Left ventricle myocardium inferior (tissue), 1 donor: ENCODE results near the gene DPP6. TPM values are rescaled to one million over a fixed set of nuclear protein-coding genes. Genes with fewer than 3 reads are reported as not detected.
"Not testable (repeated sequence)": the region's sequence is repeated elsewhere in the genome, so short reads cannot be mapped to it uniquely, and the experiment has no call there.

Source experiments
- DNase-seq: peaks from one replicate; pipeline ENCODE4 v3.0.0-alpha.2; 2020
- H3K27ac ChIP-seq: fragments of 200-600 bp; replicated peaks from 2 replicates; pipeline ENCODE4 v1.8.0; 2021
- H3K27me3 ChIP-seq: fragments of 200-600 bp; 2 replicates; pipeline ENCODE4 v1.8.0; 2021; ENCODE audit warnings: low read depth
- H3K36me3 ChIP-seq: fragments of 200-600 bp; 2 replicates; pipeline ENCODE4 v1.8.0; 2021
- H3K4me1 ChIP-seq: fragments of 200-600 bp; 2 replicates; pipeline ENCODE4 v1.8.0; 2021
- H3K4me3 ChIP-seq: fragments of 200-600 bp; 2 replicates; pipeline ENCODE4 v1.8.0; 2021; ENCODE audit warnings: mild to moderate bottlenecking, moderate library complexity
- H3K9me3 ChIP-seq: fragments of 200-600 bp; replicated peaks from 2 replicates; pipeline ENCODE4 v1.8.0; 2021
- intact Hi-C: fragments of 100-400 bp; cut with micrococcal nuclease; formaldehyde crosslinking; loops from one replicate; pipeline ENCODE4 v1.11.0; 2022
- total RNA-seq: library from RNA; stranded (reverse); fragmentation: NEBNext Ultra II Directional; extraction: Animal tissue kit (Norgen Biotek cat#: 25700); gene quantifications from one replicate; pipeline ENCODE4 v1.2.1, GENCODE V29; 2021
- donor health status: DM: no; HTN: yes; CAD: no; lungs with severe emphysema.

DPP6 gene
- total RNA-seq, 1 donor from 2014 or later: 0.25 TPM

DNA sequence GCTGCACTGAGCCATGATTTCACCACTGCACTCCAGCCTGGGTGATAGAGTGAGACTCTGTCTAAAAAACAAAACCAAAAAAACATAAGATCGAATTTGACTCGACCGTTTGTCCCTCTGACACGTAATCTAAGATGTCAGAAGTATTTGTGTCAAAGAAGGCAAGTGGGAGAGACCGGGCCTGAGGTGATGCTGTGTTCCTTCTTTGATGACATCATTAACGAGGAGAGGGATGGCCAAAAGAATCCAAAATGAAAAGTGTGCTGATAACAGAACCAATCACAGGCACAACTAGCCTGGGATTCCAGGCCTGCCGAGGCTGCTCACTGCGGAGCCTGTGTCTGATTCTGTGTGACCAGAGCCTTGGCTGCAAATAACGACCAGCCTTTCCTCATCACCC lies 52.9 kb downstream of the DPP6 start:
- H3K27ac ChIP-seq, DNase-seq, H3K4me1 ChIP-seq, H3K27me3 ChIP-seq, H3K36me3 ChIP-seq, H3K9me3 ChIP-seq, H3K4me3 ChIP-seq, intact Hi-C loops: not testable (repeated sequence)

DNA sequence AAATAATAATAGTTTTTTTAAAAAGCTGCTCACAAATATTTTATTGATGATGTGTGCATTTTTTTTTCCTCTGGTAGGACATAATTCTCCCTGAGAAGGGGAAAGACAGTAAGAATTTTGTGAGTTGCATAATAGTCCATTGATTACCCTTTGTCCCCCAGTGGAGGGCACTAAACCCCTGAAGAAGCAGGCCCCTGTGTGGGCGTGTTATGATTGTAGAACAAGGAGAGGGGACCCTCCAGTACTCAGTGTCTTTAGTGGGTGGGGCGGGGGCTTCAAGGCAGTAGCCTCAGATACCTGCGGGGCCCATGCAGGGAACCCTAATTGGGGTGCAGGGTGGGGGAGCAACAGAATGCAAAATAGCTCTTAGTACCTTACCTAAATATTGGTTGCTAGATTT lies 57.4 kb downstream of the DPP6 start:
- DNase-seq, H3K27me3 ChIP-seq, H3K4me3 ChIP-seq, intact Hi-C loops, H3K27ac ChIP-seq, H3K36me3 ChIP-seq, H3K4me1 ChIP-seq, H3K9me3 ChIP-seq: not testable (repeated sequence)

DNA sequence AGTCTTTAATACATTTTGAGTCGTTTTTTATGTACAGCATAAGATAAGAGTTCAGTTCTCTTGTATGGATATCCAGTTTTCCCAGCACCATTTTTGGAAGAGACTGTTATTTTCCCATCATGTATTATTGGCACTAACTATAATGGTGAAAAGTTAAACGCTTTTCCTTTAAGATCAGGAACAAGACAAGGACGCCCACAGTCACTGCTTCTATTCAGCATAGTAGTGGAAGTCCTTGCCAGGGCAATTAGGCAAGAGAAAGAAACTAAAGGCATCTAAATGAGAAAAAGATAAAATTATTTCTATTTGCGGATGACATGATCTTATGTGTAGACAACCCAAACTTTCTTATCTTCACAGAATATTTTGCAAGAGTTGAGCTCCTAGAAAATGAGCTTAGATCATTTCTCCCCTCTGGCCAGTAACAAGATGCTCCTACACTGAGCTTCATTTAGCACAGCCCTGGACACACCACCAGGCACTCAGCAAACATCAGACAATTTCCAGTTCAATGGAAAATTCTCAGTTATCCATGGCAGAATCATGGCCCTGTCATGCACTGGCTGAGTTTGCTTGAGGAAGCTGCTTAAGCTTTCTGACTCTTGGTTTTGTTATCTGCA lies 61.6 kb downstream of the DPP6 start:
- H3K9me3 ChIP-seq, DNase-seq, H3K27ac ChIP-seq, H3K4me1 ChIP-seq, H3K36me3 ChIP-seq, intact Hi-C loops, H3K4me3 ChIP-seq, H3K27me3 ChIP-seq: not testable (repeated sequence)

DNA sequence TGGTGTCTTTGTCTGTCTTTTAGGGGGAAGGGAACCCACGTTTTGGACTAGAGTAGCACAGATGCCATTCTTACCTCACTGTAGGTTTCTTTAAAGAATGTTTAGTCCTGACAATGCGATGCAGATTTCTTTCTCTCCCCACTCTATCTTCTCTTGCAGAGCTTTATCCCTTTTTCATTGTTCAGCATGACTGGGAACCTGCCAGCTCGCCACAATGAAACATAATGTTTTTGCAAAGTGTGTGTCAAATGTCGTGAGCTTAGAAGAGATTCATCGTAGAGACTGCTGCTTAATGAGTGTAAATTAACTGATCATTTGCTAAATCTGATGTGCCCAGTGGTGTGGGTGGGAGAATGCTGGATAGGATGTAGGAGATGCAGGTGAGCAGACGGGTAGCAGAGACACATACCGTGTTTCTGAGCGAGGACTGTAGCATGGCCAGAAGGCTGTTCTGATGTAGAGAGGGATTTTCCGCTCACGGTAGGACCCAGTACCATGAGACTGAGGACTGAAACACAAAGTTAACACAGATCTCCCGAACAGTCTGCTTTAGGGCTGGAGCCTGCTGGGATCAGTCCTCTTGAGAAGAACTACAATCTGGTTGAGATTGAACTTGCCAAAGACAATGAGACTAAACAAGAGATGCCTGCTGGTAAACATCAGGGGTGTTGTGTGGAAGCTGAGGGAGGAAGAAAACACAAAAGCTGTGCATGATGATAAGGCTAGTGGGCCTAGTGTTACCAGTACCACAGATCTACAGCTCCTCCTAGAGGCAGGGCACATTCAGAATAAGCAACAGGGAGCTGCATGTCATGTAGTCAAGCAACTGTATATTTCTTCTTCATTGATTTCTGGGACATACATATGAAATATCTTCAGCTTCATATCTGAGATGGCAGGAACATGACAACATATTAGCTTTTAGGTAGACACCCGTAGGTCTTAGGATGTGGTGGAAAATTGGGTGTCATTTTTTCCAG lies 65.5 kb downstream of the DPP6 start:
- H3K27ac ChIP-seq, H3K36me3 ChIP-seq, H3K9me3 ChIP-seq, DNase-seq, H3K27me3 ChIP-seq, intact Hi-C loops, H3K4me3 ChIP-seq, H3K4me1 ChIP-seq: not testable (repeated sequence)

DNA sequence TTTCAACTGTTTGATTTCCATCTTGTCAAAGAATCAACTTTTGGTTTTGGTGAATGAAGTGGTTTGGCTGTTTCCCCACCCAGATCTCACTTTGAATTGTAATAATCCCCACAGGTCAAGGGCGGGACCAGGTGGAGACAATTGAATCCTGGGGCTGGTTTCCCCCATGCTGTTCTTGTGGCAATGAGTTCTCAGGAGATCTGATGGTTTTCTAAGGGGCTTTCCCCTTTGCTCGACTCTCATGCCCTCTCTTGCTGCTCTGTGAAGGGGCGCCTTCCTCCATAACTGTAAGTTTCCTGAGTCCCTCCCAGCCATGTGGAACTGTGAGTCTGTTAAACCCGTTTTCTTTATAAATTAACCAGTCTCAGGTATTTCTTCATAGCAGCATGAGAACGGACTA lies 68.6 kb downstream of the DPP6 start:
- H3K4me1 ChIP-seq, intact Hi-C loops, H3K27me3 ChIP-seq, H3K9me3 ChIP-seq, H3K4me3 ChIP-seq, H3K27ac ChIP-seq, H3K36me3 ChIP-seq, DNase-seq: not testable (repeated sequence)

DNA sequence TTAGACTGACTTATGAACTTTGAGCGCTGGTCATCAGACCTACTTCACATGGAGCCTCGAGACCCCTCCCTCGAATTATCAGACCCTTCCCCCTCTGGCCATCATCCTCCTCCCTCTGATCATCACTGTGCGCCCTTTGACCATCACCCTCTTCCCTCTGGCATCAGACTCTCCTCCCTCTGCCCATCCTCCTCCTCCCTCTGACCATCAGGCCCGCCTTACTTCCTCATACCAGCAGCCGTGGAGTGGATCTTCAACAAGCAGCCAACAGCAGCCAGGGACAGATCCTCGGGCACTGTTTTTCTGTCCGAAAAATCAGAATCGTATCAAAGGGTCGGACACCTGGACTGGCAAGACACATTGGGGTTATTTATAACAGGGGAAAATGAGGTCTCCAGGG lies 70.5 kb downstream of the DPP6 start:
- H3K36me3 ChIP-seq, H3K27ac ChIP-seq, H3K9me3 ChIP-seq, H3K27me3 ChIP-seq, intact Hi-C loops, DNase-seq, H3K4me3 ChIP-seq, H3K4me1 ChIP-seq: not testable (repeated sequence)

DNA sequence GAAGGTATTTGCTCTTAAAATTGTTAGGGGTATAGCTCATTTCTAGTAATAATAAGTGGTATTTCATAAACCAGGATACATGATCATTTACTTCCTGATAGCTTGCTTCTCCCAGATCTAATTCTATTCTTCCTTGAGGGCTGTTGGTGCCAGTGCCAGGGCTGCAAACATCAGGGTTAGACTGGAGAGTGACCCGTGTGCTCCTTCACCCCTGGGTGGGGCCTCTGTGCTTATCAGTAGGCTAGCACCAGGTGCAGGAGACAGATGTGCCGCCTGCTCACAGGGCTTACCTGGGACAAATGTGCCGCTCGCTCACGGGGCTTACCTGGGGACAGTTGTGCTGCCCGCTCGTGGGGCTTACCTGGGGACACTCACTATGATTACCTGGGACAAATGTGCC lies 71.2 kb downstream of the DPP6 start:
- H3K4me1 ChIP-seq, H3K9me3 ChIP-seq, H3K4me3 ChIP-seq, DNase-seq, H3K27me3 ChIP-seq, intact Hi-C loops, H3K36me3 ChIP-seq, H3K27ac ChIP-seq: not testable (repeated sequence)

DNA sequence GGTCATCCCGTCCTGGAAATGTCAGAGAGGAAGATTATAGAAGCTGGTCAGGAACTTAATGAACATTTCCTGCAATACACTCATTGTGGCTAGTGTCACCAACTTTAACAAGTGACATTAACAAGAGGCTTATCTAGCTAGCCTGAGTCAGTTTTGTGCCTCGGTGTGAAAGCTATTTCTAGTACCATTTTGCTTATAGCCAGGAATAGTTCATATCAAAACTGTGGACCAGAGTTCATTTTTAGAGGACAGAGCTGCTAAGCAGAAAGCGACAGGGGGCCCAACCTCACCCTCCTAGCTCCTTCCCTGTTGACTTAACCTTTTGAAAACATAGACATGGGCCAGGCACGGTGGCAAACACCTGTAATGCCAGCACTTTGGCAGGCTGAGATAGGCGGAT lies 76.9 kb downstream of the DPP6 start:
- H3K27ac ChIP-seq, H3K9me3 ChIP-seq, H3K4me1 ChIP-seq, H3K4me3 ChIP-seq, H3K27me3 ChIP-seq, DNase-seq, intact Hi-C loops, H3K36me3 ChIP-seq: not testable (repeated sequence)

DNA sequence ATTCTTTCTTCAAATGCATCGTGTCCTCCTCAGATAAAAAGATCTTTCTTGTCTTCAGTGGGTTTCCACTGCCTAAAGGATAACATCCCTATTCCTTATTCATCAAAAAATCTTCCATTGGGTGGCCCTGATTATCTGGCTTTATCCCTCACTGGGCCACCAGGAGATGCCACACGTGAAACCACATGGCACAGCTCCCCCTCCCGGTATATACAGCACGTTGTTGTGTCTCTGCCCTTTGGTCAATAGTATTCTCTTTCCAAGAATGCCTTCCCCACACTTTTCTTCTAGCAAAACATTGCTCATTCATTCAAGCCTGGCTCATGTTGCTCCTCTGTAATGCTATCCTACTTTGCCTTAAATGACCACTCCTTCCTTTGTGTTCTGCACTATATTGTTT lies 80.4 kb downstream of the DPP6 start:
- DNase-seq, H3K9me3 ChIP-seq, H3K27ac ChIP-seq, H3K4me3 ChIP-seq, H3K27me3 ChIP-seq, H3K36me3 ChIP-seq, H3K4me1 ChIP-seq, intact Hi-C loops: not testable (repeated sequence)

DNA sequence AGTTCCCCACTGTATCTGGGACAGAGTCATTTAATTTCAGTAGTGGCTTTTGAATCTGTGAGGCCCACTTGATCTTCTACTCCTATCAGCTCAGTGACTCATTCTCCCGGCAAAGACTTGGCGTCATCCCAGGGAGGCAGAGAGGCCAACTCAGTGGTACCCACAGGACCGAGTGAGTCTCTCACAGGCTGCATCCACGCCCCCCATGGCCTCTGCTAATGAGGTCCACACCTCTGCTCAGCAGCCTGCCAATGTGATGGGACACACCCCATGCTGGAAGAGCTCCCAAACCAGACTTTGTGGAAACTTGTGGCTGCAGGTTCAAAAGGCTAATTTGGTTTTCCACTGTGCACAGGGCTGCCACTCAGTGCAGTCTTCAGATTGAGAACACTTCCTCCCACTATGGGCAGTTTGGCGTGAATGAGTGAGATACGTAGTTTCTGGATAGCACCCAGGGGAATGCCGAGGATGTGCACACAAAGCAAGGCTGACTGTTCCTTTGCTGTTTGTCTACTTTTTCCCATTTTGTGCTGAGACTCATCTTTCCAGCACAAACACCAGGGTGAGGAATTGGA lies 81.6 kb downstream of the DPP6 start:
- H3K4me1 ChIP-seq: not testable (repeated sequence)

DNA sequence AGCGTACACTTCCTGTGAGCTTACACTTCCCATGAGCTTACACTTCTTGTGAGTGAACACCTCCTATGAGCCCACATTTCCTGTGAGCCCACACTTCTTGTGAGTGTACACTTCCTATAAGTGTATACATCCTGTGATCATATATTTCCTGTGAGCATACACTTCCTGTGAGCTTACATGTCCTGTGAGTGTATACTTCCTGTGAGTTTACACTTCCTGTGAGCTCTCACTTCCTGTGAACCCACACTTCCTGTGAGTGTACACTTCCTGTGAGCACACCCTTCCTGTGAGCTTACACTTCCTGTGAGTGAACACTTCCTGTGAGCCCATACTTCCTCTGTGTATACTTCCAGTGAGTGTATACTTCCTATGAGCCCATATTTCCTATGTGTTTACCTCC lies 82.5 kb downstream of the DPP6 start:
- intact Hi-C loops, H3K4me3 ChIP-seq, H3K36me3 ChIP-seq, H3K27me3 ChIP-seq, H3K4me1 ChIP-seq, H3K9me3 ChIP-seq, H3K27ac ChIP-seq, DNase-seq: not testable (repeated sequence)

More for the DNA sequence above, 81.6 kb downstream of the DPP6 start:
- H3K36me3 ChIP-seq, intact Hi-C loops, H3K27me3 ChIP-seq, H3K9me3 ChIP-seq, H3K27ac ChIP-seq, H3K4me3 ChIP-seq, DNase-seq: not testable (repeated sequence)

DNA sequence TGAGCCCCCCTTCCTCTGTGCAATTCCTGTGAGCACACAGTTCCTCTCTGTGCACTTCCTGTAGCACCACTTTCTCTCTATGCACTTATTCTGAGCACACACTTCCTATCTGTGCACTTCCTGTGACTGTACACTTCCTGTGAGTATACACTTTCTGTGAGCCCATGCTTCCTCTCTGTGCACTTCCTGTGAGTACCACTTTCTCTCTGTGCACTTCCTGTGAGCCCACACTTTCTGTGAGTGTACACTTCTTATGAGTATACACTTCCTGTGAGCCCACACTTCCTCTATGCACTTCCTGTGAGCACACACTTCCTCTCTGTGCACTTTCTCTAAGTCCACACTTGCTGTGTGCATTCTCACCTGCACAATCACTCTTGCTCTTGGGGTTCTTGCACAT lies 83.4 kb downstream of the DPP6 start:
- H3K36me3 ChIP-seq, H3K9me3 ChIP-seq, H3K4me1 ChIP-seq, H3K4me3 ChIP-seq, DNase-seq, H3K27me3 ChIP-seq, intact Hi-C loops, H3K27ac ChIP-seq: not testable (repeated sequence)

DNA sequence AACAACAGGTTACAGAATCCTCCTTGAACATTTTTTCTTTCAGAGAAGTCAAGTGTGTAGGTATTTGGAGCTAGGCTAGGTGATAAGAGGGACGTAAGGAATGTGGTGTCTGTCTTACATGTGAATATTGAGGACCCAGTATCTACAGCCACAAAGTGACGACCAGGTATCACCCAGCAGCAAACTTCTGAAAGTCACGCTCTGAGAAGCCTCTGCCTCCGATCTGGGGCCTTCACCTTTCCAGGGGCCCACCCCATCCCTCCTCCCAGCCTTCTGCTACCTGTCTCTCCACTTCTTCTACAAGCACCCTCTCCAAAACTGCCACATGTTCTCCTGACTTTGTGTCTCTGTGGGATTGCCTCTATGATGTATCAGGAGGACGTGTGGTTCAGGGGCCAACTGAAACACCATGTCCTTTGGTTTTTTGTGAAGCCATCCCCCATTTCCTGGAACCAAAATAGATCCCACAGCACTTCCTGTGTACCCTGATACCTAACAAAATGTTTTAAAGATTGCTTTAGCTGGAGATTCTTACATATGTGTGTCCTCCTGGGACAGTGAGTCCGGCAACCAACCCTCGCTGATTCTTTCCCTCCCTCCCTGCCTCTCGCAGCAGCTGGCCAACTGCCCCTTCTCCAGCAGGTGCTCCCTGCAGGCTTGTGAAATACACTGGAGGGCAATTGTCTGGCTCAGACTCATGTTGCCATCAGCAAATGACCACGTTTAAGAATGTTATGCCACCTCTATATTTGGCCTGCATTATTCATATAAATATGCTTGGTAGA lies 93.9 kb downstream of the DPP6 start:
- H3K4me3 ChIP-seq, DNase-seq, H3K36me3 ChIP-seq, H3K27me3 ChIP-seq, H3K4me1 ChIP-seq, H3K27ac ChIP-seq, intact Hi-C loops, H3K9me3 ChIP-seq: not testable (repeated sequence)
